ENCODE measurements around the gene CHL1. TPM values are rescaled to one million over a fixed set of nuclear protein-coding genes. Genes with fewer than 3 reads are reported as not detected.

Gene CHL1
- total RNA-seq, 1 donor from 2014 or later, result 20.2 TPM

DNA sequence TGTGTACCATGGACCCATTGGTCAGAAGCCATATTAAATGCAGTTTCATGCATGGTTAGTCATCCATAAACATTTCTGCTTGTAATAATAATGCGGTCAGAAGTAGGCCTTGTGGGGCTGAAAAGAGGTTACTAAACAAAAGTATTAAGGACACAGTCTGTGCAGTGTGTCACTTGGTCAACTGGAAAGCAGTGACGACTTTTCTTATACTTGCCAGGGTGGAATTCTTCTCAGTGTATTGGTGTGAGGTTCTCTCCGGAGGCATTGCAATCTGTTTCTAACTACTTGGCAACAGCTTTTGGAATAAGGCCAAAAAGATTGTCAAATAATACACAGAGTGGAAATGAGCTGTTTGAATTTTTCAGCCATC lies 46.8 kb downstream of the CHL1 start:
- ATAC-seq (peak in 1 of 2 donors; percentile 64), DNase-seq (no peak)
- peaks cover 6% of the 10 kb centered on the region for H3K4me1 ChIP-seq
- H3K27me3 ChIP-seq (ENCODE audit: low read depth), result no peaks in the 10 kb centered on the region
- H3K4me3 ChIP-seq, result no peak overlapping the region
- H3K27ac ChIP-seq, result no peak overlapping the region
- H3K9me3 ChIP-seq, result no peaks in the 10 kb centered on the region
- intact Hi-C loops (cut with DNase I), result no loop called here
- H3K36me3 ChIP-seq, result no peaks in the 10 kb centered on the region
- TF ChIP-seq, protein P1, sequence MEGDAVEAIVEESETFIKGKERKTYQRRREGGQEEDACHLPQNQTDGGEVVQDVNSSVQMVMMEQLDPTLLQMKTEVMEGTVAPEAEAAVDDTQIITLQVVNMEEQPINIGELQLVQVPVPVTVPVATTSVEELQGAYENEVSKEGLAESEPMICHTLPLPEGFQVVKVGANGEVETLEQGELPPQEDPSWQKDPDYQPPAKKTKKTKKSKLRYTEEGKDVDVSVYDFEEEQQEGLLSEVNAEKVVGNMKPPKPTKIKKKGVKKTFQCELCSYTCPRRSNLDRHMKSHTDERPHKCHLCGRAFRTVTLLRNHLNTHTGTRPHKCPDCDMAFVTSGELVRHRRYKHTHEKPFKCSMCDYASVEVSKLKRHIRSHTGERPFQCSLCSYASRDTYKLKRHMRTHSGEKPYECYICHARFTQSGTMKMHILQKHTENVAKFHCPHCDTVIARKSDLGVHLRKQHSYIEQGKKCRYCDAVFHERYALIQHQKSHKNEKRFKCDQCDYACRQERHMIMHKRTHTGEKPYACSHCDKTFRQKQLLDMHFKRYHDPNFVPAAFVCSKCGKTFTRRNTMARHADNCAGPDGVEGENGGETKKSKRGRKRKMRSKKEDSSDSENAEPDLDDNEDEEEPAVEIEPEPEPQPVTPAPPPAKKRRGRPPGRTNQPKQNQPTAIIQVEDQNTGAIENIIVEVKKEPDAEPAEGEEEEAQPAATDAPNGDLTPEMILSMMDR (IDR thresholded peaks at IDR 0.05), result no peak

DNA sequence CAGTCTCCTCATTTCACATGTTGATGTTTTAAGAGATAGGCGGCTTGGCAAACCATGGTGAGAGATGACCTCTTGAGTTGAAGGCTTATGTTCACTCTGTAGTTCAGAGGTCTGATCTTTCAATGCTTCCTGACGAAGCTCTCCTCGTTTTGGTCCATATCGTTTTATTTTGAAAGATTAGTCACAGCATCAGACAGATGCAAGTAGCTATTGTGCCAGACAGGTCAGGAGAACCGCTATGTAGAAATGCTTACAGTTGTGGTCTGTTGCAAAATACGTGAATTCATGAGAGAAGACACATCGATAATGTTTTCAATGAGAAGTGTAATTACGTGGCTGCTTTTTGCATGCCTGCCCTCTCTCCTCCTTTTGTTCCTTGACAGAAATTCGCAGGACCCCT lies 47.5 kb downstream of the CHL1 start:
- Histone ChIP-seq H3K4me1 (peaks cover 6% of the 10 kb centered on the region), H3K9me3 (no peaks in the 10 kb centered on the region), H3K36me3 (no peaks in the 10 kb centered on the region), H3K27me3 (ENCODE audit: low read depth) (no peaks in the 10 kb centered on the region), H3K4me3 (no peak overlapping the region), H3K27ac (no peak overlapping the region)
- intact Hi-C loops (cut with DNase I), result no loop called here
- ATAC-seq (no peak), DNase-seq (no peak)
- TF ChIP-seq, protein P1 (IDR thresholded peaks at IDR 0.05), result no peak

DNA sequence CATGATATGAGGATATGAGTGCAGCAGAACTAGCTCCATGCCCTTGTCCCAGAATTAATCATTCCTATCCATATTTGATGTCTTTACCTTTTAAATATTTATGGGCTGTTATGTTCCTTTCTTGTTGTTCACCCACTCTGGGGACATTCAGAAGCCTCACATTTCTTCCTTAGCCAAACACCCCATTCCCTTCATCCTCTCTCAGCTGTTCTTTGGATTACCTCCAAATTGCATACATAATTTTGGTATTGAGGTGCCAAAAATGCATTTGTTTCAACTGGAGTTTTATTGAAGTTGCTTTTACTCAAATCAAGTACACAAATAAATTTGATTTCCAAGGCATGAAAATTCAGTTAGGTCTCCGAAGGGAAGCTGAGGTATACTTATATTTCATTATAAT lies 51.4 kb downstream of the CHL1 start:
- Histone ChIP-seq H3K27ac (no peak overlapping the region), H3K36me3 (no peaks in the 10 kb centered on the region), H3K27me3 (ENCODE audit: low read depth) (no peaks in the 10 kb centered on the region), H3K9me3 (no peaks in the 10 kb centered on the region), H3K4me1 (peaks cover 6% of the 10 kb centered on the region), H3K4me3 (no peak overlapping the region)
- ATAC-seq (no peak), DNase-seq (no peak)
- TF ChIP-seq, protein P1 (IDR thresholded peaks at IDR 0.05), result no peak
- intact Hi-C loops (cut with DNase I), result no loop called here

DNA sequence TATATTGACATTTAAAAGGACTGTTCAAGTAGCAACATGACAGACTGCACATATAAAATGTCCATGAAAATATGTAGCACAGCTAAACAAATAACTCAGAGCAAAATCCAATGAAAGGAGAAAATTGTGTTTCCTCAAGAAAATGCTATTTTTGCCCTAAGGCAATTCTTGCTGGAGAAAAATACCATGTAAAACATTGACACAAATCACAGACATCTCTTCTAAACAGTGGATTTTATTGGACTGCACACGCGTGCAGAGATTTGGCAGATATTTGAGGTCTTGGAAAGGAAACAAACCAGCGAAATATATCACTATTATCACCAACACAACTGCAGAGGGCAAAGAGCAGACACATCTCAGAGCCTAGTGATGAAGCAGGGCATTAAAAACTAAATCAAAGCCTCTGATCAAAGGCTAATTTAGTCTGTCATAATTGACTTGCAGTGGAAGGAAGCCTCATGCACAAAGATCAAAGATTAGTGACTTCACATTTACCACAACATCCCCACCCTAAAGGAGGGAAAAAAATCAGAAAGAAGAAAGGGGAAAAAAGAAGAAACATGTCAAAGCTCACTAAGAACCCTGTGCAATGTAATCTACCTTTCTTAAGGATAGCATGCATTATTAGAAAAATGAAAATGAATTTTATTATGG lies 52.4 kb downstream of the CHL1 start:
- TF ChIP-seq, protein P1 (IDR thresholded peaks at IDR 0.05), result no peak

DNA sequence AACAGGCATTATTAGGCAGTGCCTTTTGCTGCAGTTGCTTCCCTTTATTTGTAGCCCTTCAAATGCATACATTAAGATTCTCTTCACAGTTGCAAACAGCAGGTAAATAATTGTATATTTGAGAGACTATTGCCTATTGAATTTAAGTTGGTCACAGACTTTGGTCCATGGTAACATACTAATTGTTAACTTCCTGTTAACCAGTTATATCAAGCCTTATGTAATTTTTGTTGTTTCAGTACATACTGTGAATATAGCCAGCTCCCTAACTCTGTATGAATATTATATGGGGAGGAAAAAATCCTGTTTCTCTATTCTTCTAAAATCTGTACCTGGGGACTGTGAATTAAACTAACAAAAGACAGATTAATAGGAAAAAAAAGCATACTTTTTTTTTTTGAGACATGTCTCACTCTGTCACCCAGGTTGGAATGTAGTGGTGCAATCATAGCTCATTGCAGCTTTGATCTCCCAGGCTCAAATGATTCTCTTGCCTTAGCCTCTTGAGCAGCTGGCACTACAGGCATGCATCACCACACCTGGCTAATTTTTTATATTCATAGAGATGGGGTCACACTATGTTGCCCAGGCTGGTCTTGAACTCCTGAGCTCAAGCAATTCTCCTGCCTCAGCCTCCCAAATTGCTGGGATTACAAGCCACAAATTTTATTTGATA lies 53.2 kb downstream of the CHL1 start:
- Histone ChIP-seq H3K4me3 (no peak overlapping the region), H3K36me3 (no peaks in the 10 kb centered on the region), H3K9me3 (no peaks in the 10 kb centered on the region), H3K27ac (no peak overlapping the region), H3K27me3 (ENCODE audit: low read depth) (no peaks in the 10 kb centered on the region), H3K4me1 (no peaks in the 10 kb centered on the region)
- TF ChIP-seq, protein P1 (IDR thresholded peaks at IDR 0.05), result no peak
- intact Hi-C loops (cut with DNase I), result no loop called here
- DNase-seq, result no peak
- no peak for ATAC-seq

More for the DNA sequence above, 52.4 kb downstream of the CHL1 start:
- Histone ChIP-seq H3K36me3 (no peaks in the 10 kb centered on the region), H3K4me3 (no peak overlapping the region), H3K27ac (no peak overlapping the region), H3K27me3 (ENCODE audit: low read depth) (no peaks in the 10 kb centered on the region), H3K4me1 (no peaks in the 10 kb centered on the region), H3K9me3 (no peaks in the 10 kb centered on the region)
- ATAC-seq (no peak), DNase-seq (no peak)
- intact Hi-C loops (cut with DNase I), result no loop called here
